Testis (tissue), 2 donors: Measurements from ENCODE around the gene VCL.

Experiments used
- POLR2A ChIP-seq: fragments of 450-650 bp; IDR thresholded peaks from one replicate; pipeline ENCODE4 v1.6.1; 2017; ENCODE audit warnings: antibody characterized with exemption, mild to moderate bottlenecking, moderate library complexity
- TF ChIP-seq, protein P1 (sequence below), 3 experiments: fragments of 450-650 bp in 2 of 3; fragments of 200-600 bp in 1 of 3; sonication (generic) in 1 of 3; IDR thresholded peaks; one replicate each; pipeline ENCODE4 v1.5.1; 2016 to 2019; ENCODE audit warnings: antibody characterized with exemption in 3 of 3, mild to moderate bottlenecking in 2 of 3, moderate library complexity in 1 of 3

DNA sequence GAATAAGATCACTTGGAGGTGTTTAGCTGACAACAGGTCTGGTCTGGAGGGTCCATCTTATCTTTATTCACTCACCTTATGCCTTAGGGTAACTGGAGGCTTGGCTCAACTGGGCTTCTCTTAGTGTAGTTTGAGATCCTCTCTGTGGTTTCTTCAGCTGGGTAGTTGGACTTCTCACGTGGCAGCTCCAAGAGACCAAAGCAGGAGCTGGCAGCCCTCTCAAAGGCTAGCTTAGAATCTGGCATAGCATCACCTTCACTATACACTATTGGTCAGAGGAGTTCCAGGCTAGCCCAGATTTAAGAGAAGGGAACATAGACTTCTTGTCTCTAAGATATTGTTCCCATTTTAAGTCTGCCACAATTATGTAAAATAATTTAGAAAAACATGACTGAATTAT lies 169.5 kb downstream of the VCL start:
- TF ChIP-seq, protein P1, sequence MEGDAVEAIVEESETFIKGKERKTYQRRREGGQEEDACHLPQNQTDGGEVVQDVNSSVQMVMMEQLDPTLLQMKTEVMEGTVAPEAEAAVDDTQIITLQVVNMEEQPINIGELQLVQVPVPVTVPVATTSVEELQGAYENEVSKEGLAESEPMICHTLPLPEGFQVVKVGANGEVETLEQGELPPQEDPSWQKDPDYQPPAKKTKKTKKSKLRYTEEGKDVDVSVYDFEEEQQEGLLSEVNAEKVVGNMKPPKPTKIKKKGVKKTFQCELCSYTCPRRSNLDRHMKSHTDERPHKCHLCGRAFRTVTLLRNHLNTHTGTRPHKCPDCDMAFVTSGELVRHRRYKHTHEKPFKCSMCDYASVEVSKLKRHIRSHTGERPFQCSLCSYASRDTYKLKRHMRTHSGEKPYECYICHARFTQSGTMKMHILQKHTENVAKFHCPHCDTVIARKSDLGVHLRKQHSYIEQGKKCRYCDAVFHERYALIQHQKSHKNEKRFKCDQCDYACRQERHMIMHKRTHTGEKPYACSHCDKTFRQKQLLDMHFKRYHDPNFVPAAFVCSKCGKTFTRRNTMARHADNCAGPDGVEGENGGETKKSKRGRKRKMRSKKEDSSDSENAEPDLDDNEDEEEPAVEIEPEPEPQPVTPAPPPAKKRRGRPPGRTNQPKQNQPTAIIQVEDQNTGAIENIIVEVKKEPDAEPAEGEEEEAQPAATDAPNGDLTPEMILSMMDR (IDR thresholded peaks at IDR 0.05), result no peak
- no peak for TF ChIP-seq POLR2A
